Nephron (organoid): ENCODE data around the gene MAP2K4.

ENCODE experiments used
- H3K27ac Mint-ChIP-seq, 3 experiments: 2 replicates each; pipeline ENCODE4 v1.8.0; 2020; ENCODE audit warnings: mixed read lengths in 3 of 3, mild to moderate bottlenecking in 2 of 3, moderate library complexity in 1 of 3
- H3K27me3 Mint-ChIP-seq: 2 replicates; pipeline ENCODE4 v1.8.0; 2021; ENCODE audit warnings: low read depth, mild to moderate bottlenecking, moderate library complexity, mixed read lengths
- H3K36me3 Mint-ChIP-seq: 2 replicates; pipeline ENCODE4 v1.8.0; 2020; ENCODE audit warnings: low read depth, mixed read lengths
- H3K4me1 Mint-ChIP-seq: 2 replicates; pipeline ENCODE4 v1.8.0; 2020; ENCODE audit warnings: mixed read lengths
- H3K4me3 Mint-ChIP-seq, 3 experiments: 2 replicates each; pipeline ENCODE4 v1.8.0; 2020; ENCODE audit warnings: mild to moderate bottlenecking in 3 of 3, mixed read lengths in 3 of 3, moderate library complexity in 2 of 3
- H3K9me3 Mint-ChIP-seq: 2 replicates; pipeline ENCODE4 v1.8.0; 2020; ENCODE audit warnings: mixed read lengths
- CTCF ChIP-seq, 3 experiments: fragments of 200-600 bp; sonication (generic); IDR thresholded peaks; one replicate each; pipeline ENCODE4 v1.5.0; 2021; ENCODE audit warnings: antibody characterized with exemption in 3 of 3; ENCODE audit not compliant: unreplicated experiment in 3 of 3

Gene MAP2K4

GRCh38 chr17:12064395-12064794 is 43.7 kb downstream of the MAP2K4 start:
- H3K4me1 Mint-ChIP-seq: no peaks in the 10 kb centered on the region
- peaks cover 7% of the 10 kb centered on the region for H3K9me3 Mint-ChIP-seq
- H3K27ac Mint-ChIP-seq: no peak overlapping the region
- no peaks in the 10 kb centered on the region for H3K27me3 Mint-ChIP-seq
- TF ChIP-seq CTCF (IDR thresholded peaks at IDR 0.05; ENCODE audit: unreplicated experiment in 3 of 3): no peak
- peaks cover 51% of the 10 kb centered on the region for H3K36me3 Mint-ChIP-seq
- no peak overlapping the region for H3K4me3 Mint-ChIP-seq

GRCh38 chr17:12067485-12067884 is 46.8 kb downstream of the MAP2K4 start:
- no peak for TF ChIP-seq CTCF (IDR thresholded peaks at IDR 0.05; ENCODE audit: unreplicated experiment in 3 of 3)
- Mint-ChIP-seq H3K27me3 (no peaks in the 10 kb centered on the region), H3K36me3 (peaks cover 44% of the 10 kb centered on the region), H3K9me3 (peaks cover 7% of the 10 kb centered on the region), H3K4me1 (no peaks in the 10 kb centered on the region), H3K4me3 (no peak overlapping the region), H3K27ac (no peak overlapping the region)

GRCh38 chr17:12068946-12069345 is 48.3 kb downstream of the MAP2K4 start:
- Mint-ChIP-seq H3K4me3 (no peak overlapping the region), H3K4me1 (no peaks in the 10 kb centered on the region), H3K27me3 (no peaks in the 10 kb centered on the region), H3K27ac (no peak overlapping the region), H3K9me3 (peaks cover 7% of the 10 kb centered on the region), H3K36me3 (peaks cover 42% of the 10 kb centered on the region)
- no peak for TF ChIP-seq CTCF (IDR thresholded peaks at IDR 0.05; ENCODE audit: unreplicated experiment in 3 of 3)

GRCh38 chr17:12070561-12070960 is 49.9 kb downstream of the MAP2K4 start:
- H3K36me3 Mint-ChIP-seq: peaks cover 43% of the 10 kb centered on the region
- H3K4me1 Mint-ChIP-seq: no peaks in the 10 kb centered on the region
- peaks cover 3% of the 10 kb centered on the region for H3K9me3 Mint-ChIP-seq
- no peak overlapping the region for H3K27ac Mint-ChIP-seq
- H3K4me3 Mint-ChIP-seq: no peak overlapping the region
- TF ChIP-seq CTCF (IDR thresholded peaks at IDR 0.05; ENCODE audit: unreplicated experiment in 3 of 3): no peak
- no peaks in the 10 kb centered on the region for H3K27me3 Mint-ChIP-seq

GRCh38 chr17:12074346-12074745 is 53.7 kb downstream of the MAP2K4 start:
- no peak for TF ChIP-seq CTCF (IDR thresholded peaks at IDR 0.05; ENCODE audit: unreplicated experiment in 3 of 3)
- no peaks in the 10 kb centered on the region for H3K27me3 Mint-ChIP-seq
- H3K36me3 Mint-ChIP-seq: peaks cover 61% of the 10 kb centered on the region
- no peak overlapping the region for H3K4me3 Mint-ChIP-seq
- H3K27ac Mint-ChIP-seq: no peak overlapping the region
- no peaks in the 10 kb centered on the region for H3K4me1 Mint-ChIP-seq
- H3K9me3 Mint-ChIP-seq: peaks cover 3% of the 10 kb centered on the region

- H3K9me3 Mint-ChIP-seq: peaks cover 3% of the 10 kb centered on the region
- H3K4me1 Mint-ChIP-seq: no peaks in the 10 kb centered on the region
These were observed 57.1 kb downstream of the MAP2K4 start for GRCh38 chr17:12077773-12078172.

More at GRCh38 chr17:12077773-12078172, 57.1 kb downstream of the MAP2K4 start:
- H3K27me3 Mint-ChIP-seq: no peaks in the 10 kb centered on the region
- H3K4me3 Mint-ChIP-seq: no peak overlapping the region
- H3K27ac Mint-ChIP-seq: no peak overlapping the region
- peaks cover 68% of the 10 kb centered on the region for H3K36me3 Mint-ChIP-seq
- TF ChIP-seq CTCF (IDR thresholded peaks at IDR 0.05; ENCODE audit: unreplicated experiment in 3 of 3): no peak
